ENCODE data around the gene ZNF768.
"Not testable (repeated sequence)": the region's sequence is repeated elsewhere in the genome, so short reads cannot be mapped to it uniquely, and the experiment has no call there.

Gene ZNF768

GRCh38 chr16:30532285-30533145 lies 6.1 kb upstream of the ZNF768 start:
- no peak for DNase-seq

GRCh38 chr16:30530163-30531037 lies 4.0 kb upstream of the ZNF768 start:
- no peak for DNase-seq

- no peak for DNase-seq
Measured at GRCh38 chr16:30528799-30529457, 2.6 kb upstream of the ZNF768 start.

GRCh38 chr16:30527635-30528178 lies 1.3 kb upstream of the ZNF768 start:
- DNase-seq: no peak

GRCh38 chr16:30526823-30527634 lies 663 bp upstream of the ZNF768 start:
- DNase-seq: peak; percentile 86

GRCh38 chr16:30525844-30526136 lies 576 bp downstream of the ZNF768 start:
- no peak for DNase-seq

GRCh38 chr16:30524575-30525568 lies 1.5 kb downstream of the ZNF768 start:
- DNase-seq: no peak

- DNase-seq: no peak
Measured at GRCh38 chr16:30523768-30524574, 2.4 kb downstream of the ZNF768 start.

GRCh38 chr16:30522702-30523463 lies 3.5 kb downstream of the ZNF768 start:
- DNase-seq: not testable (repeated sequence)

GRCh38 chr16:30521873-30522641 lies 4.3 kb downstream of the ZNF768 start:
- DNase-seq: no peak

- DNase-seq: no peak
Measured at GRCh38 chr16:30521476-30521872, 4.9 kb downstream of the ZNF768 start.

- no peak for DNase-seq
Measured at GRCh38 chr16:30519120-30520049, 7.0 kb downstream of the ZNF768 start.

- no peak for DNase-seq
Measured at GRCh38 chr16:30518552-30518951, 7.8 kb downstream of the ZNF768 start.

- DNase-seq: no peak
Measured at GRCh38 chr16:30515275-30515674, 11.1 kb downstream of the ZNF768 start.

GRCh38 chr16:30511509-30511908 lies 14.9 kb downstream of the ZNF768 start:
- DNase-seq: no peak

GRCh38 chr16:30510376-30510938 lies 15.9 kb downstream of the ZNF768 start:
- DNase-seq: no peak
